C1 segment of cervical spinal cord (tissue), 14 donors: ENCODE results near the gene MACROH2A2.
"Not testable (repeated sequence)": the region's sequence is repeated elsewhere in the genome, so short reads cannot be mapped to it uniquely, and the experiment has no call there.

Experiments
- DNase-seq, 14 donors: peaks; one replicate each; lab custom pipeline; 2025; lab: John Stamatoyannopoulos, UW

The MACROH2A2 gene

GRCh38 chr10:70101068-70101562 is 48.5 kb downstream of the MACROH2A2 start:
- DNase-seq = not testable (repeated sequence)

GRCh38 chr10:70101668-70102067 is 49.0 kb downstream of the MACROH2A2 start:
- no peak for DNase-seq

- DNase-seq = no peak
Measured at GRCh38 chr10:70106958-70107791, 54.5 kb downstream of the MACROH2A2 start.

GRCh38 chr10:70109064-70109729 is 56.6 kb downstream of the MACROH2A2 start:
- peak in 1 of 14 donors; percentile 54 for DNase-seq

GRCh38 chr10:70111496-70111895 is 58.9 kb downstream of the MACROH2A2 start:
- no peak for DNase-seq

- no peak for DNase-seq
Measured at GRCh38 chr10:70112071-70112470, 59.4 kb downstream of the MACROH2A2 start.

- DNase-seq = no peak
Measured at GRCh38 chr10:70114902-70115301, 62.3 kb downstream of the MACROH2A2 start.

GRCh38 chr10:70115948-70116682 is 63.5 kb downstream of the MACROH2A2 start:
- peak in 7 of 14 donors; percentile 1 to 25 (median 6) for DNase-seq

- DNase-seq = no peak
Measured at GRCh38 chr10:70117646-70118045, 65.0 kb downstream of the MACROH2A2 start.

GRCh38 chr10:70118196-70118595 is 65.5 kb downstream of the MACROH2A2 start:
- DNase-seq = no peak

- no peak for DNase-seq
Measured at GRCh38 chr10:70119197-70119596, 66.6 kb downstream of the MACROH2A2 start.

GRCh38 chr10:70119623-70120022 is 67.0 kb downstream of the MACROH2A2 start:
- DNase-seq = no peak

GRCh38 chr10:70120417-70120816 is 67.8 kb downstream of the MACROH2A2 start:
- DNase-seq = no peak

GRCh38 chr10:70121281-70121949 is 68.8 kb downstream of the MACROH2A2 start:
- DNase-seq = no peak

GRCh38 chr10:70122742-70123141 is 70.1 kb downstream of the MACROH2A2 start:
- no peak for DNase-seq

- not testable (repeated sequence) for DNase-seq
Measured at GRCh38 chr10:70123166-70123565, 70.5 kb downstream of the MACROH2A2 start.

GRCh38 chr10:70123817-70124216 is 71.2 kb downstream of the MACROH2A2 start:
- DNase-seq = no peak

GRCh38 chr10:70124415-70124814 is 71.8 kb downstream of the MACROH2A2 start:
- no peak for DNase-seq

- DNase-seq = no peak
Measured at GRCh38 chr10:70124918-70125317, 72.3 kb downstream of the MACROH2A2 start.

- no peak for DNase-seq
Measured at GRCh38 chr10:70125918-70126552, 73.4 kb downstream of the MACROH2A2 start.
